Esophagus (tissue), 2 donors: ENCODE results near the gene ATP5MG. TPM values are rescaled to one million over a fixed set of nuclear protein-coding genes. Genes with fewer than 3 reads are reported as not detected.

ENCODE experiments used
- H3K27ac ChIP-seq, 2 donors: one replicate each; pipeline ENCODE4 v1.5.1; 2013; ENCODE audit warnings: low read depth in 2 of 2, mild to moderate bottlenecking in 2 of 2, inconsistent platforms in 1 of 2, low read length in 1 of 2, moderate library complexity in 1 of 2
- H3K27me3 ChIP-seq, 2 donors: one replicate each; pipeline ENCODE4 v1.6.1; 2013; ENCODE audit warnings: low read length in 2 of 2, control low read depth in 1 of 2, mild to moderate bottlenecking in 1 of 2; ENCODE audit not compliant: insufficient read depth in 2 of 2, control insufficient read depth in 1 of 2
- H3K36me3 ChIP-seq, 2 donors: one replicate each; pipeline ENCODE4 v1.6.1; 2013; ENCODE audit warnings: low read length in 1 of 2; ENCODE audit not compliant: control insufficient read depth in 2 of 2, insufficient read depth in 2 of 2
- H3K4me1 ChIP-seq, 2 donors: one replicate each; pipeline ENCODE4 v1.6.1; 2013; ENCODE audit warnings: low read length in 1 of 2; ENCODE audit not compliant: control insufficient read depth in 2 of 2, insufficient read depth in 2 of 2
- H3K4me3 ChIP-seq, 2 donors: one replicate each; pipeline ENCODE4 v1.5.1; 2013; ENCODE audit warnings: low read length in 2 of 2, mild to moderate bottlenecking in 2 of 2, low read depth in 1 of 2, moderate library complexity in 1 of 2
- H3K9me3 ChIP-seq, 2 donors: one replicate each; pipeline ENCODE4 v1.6.1; 2013; ENCODE audit warnings: mild to moderate bottlenecking in 2 of 2, low read depth in 1 of 2, low read length in 1 of 2, moderate library complexity in 1 of 2; ENCODE audit not compliant: control insufficient read depth in 2 of 2, insufficient read depth in 1 of 2
- WGBS, 2 donors: extraction: QIAGEN DNeasy Blood & Tissue Kit; methylation state at CpG; one replicate each; pipeline ENCODE4 v1.1.7; 2013; 5-methylcytosine and 5-hydroxymethylcytosine counted together
- polyA plus RNA-seq, 2 donors: library from polyadenylated mRNA; stranded (reverse); fragments of 200-250 nt; gene quantifications; one replicate each; pipeline ENCODE4 v1.2.3, GENCODE V29; 2013
- donor health status: healthy with polysubstance abuse.
- donor health status: Bipolar disorder and iron deficiency.

Gene ATP5MG
- polyA plus RNA-seq, 2 donors, result 152 to 237 TPM

GRCh38 chr11:118374729-118375128, 26.7 kb upstream of the ATP5MG start:
- no peaks in the 10 kb centered on the region for H3K27me3 ChIP-seq
- 76 to 85% methylated on average over 3 of the region's 3 CpGs for whole genome bisulfite sequencing, 2 donors
- H3K4me3 ChIP-seq, result no peak overlapping the region
- no peaks in the 10 kb centered on the region for H3K9me3 ChIP-seq
- no peaks in the 10 kb centered on the region for H3K4me1 ChIP-seq
- H3K27ac ChIP-seq, result no peak overlapping the region
- peaks cover 13 to 21% of the 10 kb centered on the region in 2 donors for H3K36me3 ChIP-seq

- Histone ChIP-seq H3K4me1 (no peaks in the 10 kb centered on the region), H3K9me3 (no peaks in the 10 kb centered on the region), H3K4me3 (no peak overlapping the region), H3K27me3 (no peaks in the 10 kb centered on the region), H3K36me3 (peaks cover 11 to 16% of the 10 kb centered on the region in 2 donors), H3K27ac (no peak overlapping the region)
Measured at GRCh38 chr11:118375978-118376377, 25.4 kb upstream of the ATP5MG start.

- Histone ChIP-seq H3K27me3 (no peaks in the 10 kb centered on the region), H3K4me1 (no peaks in the 10 kb centered on the region), H3K4me3 (no peak overlapping the region), H3K9me3 (no peaks in the 10 kb centered on the region), H3K27ac (no peak overlapping the region), H3K36me3 (peaks cover 16 to 19% of the 10 kb centered on the region in 2 donors)
- 77 to 91% methylated on average over 4 of the region's 4 CpGs for WGBS, 2 donors
Measured at GRCh38 chr11:118379497-118379896, 21.9 kb upstream of the ATP5MG start.

- Histone ChIP-seq H3K27me3 (no peaks in the 10 kb centered on the region), H3K36me3 (peaks cover 18 to 20% of the 10 kb centered on the region in 2 donors), H3K4me3 (no peak overlapping the region), H3K27ac (no peak overlapping the region), H3K9me3 (no peaks in the 10 kb centered on the region), H3K4me1 (no peaks in the 10 kb centered on the region)
Measured at GRCh38 chr11:118380571-118380970, 20.8 kb upstream of the ATP5MG start.

DNA sequence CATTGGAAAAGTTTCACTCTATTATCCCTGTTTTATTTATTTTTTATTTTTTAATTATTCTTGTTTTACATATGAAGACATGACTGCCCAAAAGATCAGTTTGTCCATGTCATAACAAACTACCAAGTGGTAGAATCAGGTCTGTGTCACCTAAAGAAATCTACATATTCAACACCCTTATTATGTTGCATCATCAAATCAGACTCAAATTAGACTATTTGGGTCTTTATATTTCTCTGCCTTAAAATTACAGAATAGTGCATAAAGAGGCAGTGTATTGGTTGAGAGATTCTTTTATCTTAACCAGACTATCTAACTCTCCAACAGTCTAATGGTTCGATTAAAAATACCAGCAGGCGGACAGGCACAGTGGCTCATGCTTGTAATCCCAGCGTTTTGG, 18.5 kb upstream of the ATP5MG start:
- Histone ChIP-seq H3K27me3 (no peaks in the 10 kb centered on the region), H3K9me3 (no peaks in the 10 kb centered on the region), H3K27ac (no peak overlapping the region), H3K4me3 (no peak overlapping the region), H3K4me1 (no peaks in the 10 kb centered on the region), H3K36me3 (peaks cover 18 to 21% of the 10 kb centered on the region in 2 donors)
- WGBS, 2 donors, result 94 to 97% methylated on average over 3 of the region's 3 CpGs

DNA sequence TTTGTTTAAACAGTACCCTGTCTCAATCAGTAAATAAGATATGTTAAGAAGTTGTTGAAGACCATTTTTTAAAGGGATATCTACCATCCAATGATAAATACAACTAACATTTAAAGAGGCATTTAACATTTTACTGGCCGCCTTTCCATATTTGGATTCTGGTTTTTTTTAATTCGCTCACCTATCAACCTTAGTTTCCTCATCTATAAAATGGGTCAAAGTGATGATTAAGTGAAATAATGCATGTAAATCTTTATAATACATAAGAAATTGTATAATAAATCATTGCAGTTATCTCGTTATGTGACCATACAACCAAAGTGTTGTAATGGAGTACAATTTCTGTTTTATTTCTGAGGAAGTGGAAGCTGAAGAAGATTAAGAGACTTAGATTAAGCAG, 17.7 kb upstream of the ATP5MG start:
- Histone ChIP-seq H3K4me3 (no peak overlapping the region), H3K27ac (no peak overlapping the region), H3K27me3 (no peaks in the 10 kb centered on the region), H3K9me3 (no peaks in the 10 kb centered on the region), H3K36me3 (peaks cover 18 to 21% of the 10 kb centered on the region in 2 donors), H3K4me1 (no peaks in the 10 kb centered on the region)
- 96 to 98% methylated on average over 3 of the region's 3 CpGs for WGBS, 2 donors

DNA sequence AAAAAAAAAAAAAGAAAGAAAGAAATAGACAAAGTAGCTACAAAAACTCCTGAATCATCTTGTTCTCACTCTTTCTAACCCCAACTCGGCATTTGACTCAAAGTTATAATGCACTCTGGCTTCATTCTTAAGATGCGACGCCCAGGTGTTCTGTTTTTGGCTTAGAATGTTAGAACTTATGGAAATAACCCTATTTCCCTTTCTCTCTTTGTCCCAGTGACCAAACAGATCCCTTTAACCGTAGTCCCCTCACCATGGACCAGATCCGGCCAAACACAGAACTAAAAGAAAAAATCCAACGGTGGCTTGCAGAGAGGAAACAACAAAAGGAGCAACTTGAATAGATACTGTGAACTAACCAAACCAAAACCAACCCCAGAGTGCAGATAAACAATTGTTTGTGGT, 5.3 kb upstream of the ATP5MG start:
- no peaks in the 10 kb centered on the region for H3K4me1 ChIP-seq
- peaks cover 17 to 20% of the 10 kb centered on the region in 2 donors for H3K36me3 ChIP-seq
- no peak overlapping the region for H3K4me3 ChIP-seq
- 82% methylated on average over 6 of the region's 6 CpGs for WGBS, 2 donors
- H3K9me3 ChIP-seq, result no peaks in the 10 kb centered on the region
- H3K27ac ChIP-seq, result no peak overlapping the region
- no peaks in the 10 kb centered on the region for H3K27me3 ChIP-seq

DNA sequence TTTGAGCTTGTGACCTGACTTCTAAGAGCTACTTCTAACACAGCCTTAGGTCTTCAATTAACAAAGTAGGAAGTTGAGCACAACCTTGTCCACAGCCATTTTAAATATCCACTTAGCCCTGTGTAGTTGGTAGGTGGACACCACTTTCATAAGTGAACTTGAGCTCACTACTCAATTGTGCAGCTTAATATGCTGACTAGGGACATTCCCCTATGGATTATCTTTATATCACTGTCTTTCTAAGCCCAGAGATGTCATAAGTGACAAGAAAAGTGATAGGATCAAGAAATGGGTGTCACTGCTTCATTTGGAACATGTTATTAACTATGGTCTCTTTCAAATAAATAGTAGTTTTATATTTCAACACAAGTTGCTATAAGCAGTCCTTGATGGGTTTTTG, 4.0 kb upstream of the ATP5MG start:
- Histone ChIP-seq H3K4me3 (no peak overlapping the region), H3K4me1 (no peaks in the 10 kb centered on the region), H3K27me3 (no peaks in the 10 kb centered on the region), H3K36me3 (peaks cover 15 to 18% of the 10 kb centered on the region in 2 donors), H3K9me3 (no peaks in the 10 kb centered on the region), H3K27ac (no peak overlapping the region)

- peaks cover 4 to 9% of the 10 kb centered on the region in 2 donors for H3K36me3 ChIP-seq
- H3K9me3 ChIP-seq, result no peaks in the 10 kb centered on the region
- 36 to 50% methylated on average over 3 of the region's 3 CpGs for WGBS, 2 donors
- H3K4me1 ChIP-seq, result peaks cover 0 to 3% of the 10 kb centered on the region in 2 donors
- peak overlapping the region; percentile 27 to 49 for H3K27ac ChIP-seq
- no peaks in the 10 kb centered on the region for H3K27me3 ChIP-seq
- no peak overlapping the region for H3K4me3 ChIP-seq
Measured at GRCh38 chr11:118398791-118399559, 2.4 kb upstream of the ATP5MG start.

GRCh38 chr11:118401880-118402590, 629 bp downstream of the ATP5MG start:
- Histone ChIP-seq H3K27me3 (no peaks in the 10 kb centered on the region), H3K36me3 (peaks cover 0 to 8% of the 10 kb centered on the region in 2 donors), H3K27ac (peak overlapping the region; percentile 83 to 87), H3K4me3 (peak overlapping the region; percentile 97 to 98), H3K9me3 (no peaks in the 10 kb centered on the region), H3K4me1 (peaks cover 0 to 3% of the 10 kb centered on the region in 2 donors)
- 1% methylated on average over 22 of the region's 22 CpGs for WGBS, 2 donors
